Sigmoid colon (tissue), 4 donors: Measurements from ENCODE around the gene PSAT1.

ENCODE experiments used
- CTCF ChIP-seq, 4 experiments: fragments of 450-650 bp in 3 of 4; fragments of 200-600 bp in 1 of 4; IDR thresholded peaks; one replicate each; pipeline ENCODE4 v1.5.1; 2016 to 2019; ENCODE audit warnings: antibody characterized with exemption in 4 of 4, mild to moderate bottlenecking in 3 of 4, moderate library complexity in 2 of 4
- EP300 ChIP-seq, 4 donors: sonication (generic); formaldehyde crosslinking; IDR thresholded peaks; one replicate each; pipeline ENCODE4 v1.6.1; 2017; ENCODE audit warnings: antibody characterized with exemption in 4 of 4
- POLR2A ChIP-seq, 2 donors: fragments of 450-650 bp; IDR thresholded peaks; one replicate each; pipeline ENCODE4 v1.6.1; 2016; ENCODE audit warnings: antibody characterized with exemption in 2 of 2, mild to moderate bottlenecking in 2 of 2, moderate library complexity in 2 of 2
- POLR2AphosphoS5 ChIP-seq, 4 donors: sonication (generic); formaldehyde crosslinking; IDR thresholded peaks; one replicate each; pipeline ENCODE4 v1.6.1; 2017; ENCODE audit warnings: antibody characterized with exemption in 4 of 4

DNA sequence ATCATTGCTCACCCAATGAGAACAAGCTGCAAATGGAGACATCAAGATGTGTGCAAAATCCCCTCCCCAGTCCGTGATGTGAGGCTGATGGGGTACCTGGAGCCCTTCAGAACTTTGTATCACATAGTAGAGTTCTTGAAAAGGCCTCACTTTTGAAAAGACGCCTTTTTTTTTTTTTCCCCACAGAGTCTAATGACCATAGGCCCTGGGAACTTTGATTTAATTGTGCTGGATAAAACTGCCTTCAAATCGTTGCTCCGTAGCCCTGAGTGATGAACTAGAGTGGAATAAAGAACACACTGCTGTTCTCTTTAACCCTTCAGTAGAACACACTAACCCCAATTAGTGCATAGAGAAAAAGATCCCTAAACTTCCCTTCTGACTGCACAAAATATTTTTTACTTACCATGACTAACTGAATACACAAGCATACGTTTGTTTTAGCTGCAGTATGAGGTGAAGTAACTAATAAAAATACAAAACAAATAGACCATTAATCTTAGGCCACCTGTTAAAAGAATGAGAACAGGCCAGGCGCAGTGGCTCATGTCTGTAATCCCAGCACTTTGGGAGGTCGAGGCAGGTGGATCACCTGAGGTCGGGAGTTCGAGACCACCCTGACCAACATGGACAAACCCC lies 15.1 kb downstream of the PSAT1 start:
- TF ChIP-seq CTCF (IDR thresholded peaks at IDR 0.05) (no peak), POLR2AphosphoS5 (IDR thresholded peaks at IDR 0.05) (no peak), POLR2A (IDR thresholded peaks at IDR 0.05) (no peak), EP300 (IDR thresholded peaks at IDR 0.05) (no peak)
